Spleen (tissue), 11 donors: ENCODE results near the gene GOLGA6D. TPM values are rescaled to one million over a fixed set of nuclear protein-coding genes. Genes with fewer than 3 reads are reported as not detected.
"Not testable (repeated sequence)": the region's sequence is repeated elsewhere in the genome, so short reads cannot be mapped to it uniquely, and the experiment has no call there.

Source experiments
- DNase-seq: peaks from one replicate; pipeline ENCODE4 v3.0.0-alpha.2; 2020
- H3K27ac ChIP-seq, 8 donors: fragments of 200-600 bp; sonication (generic) in 7 of 8; 1 replicate in 4 of 8; 2 replicates in 4 of 8; pipeline versions ENCODE4 v1.5.0 to v1.8.0; 2016 to 2021; ENCODE audit warnings: inconsistent platforms in 4 of 8, mild to moderate bottlenecking in 4 of 8, moderate library complexity in 1 of 8
- H3K27me3 ChIP-seq, 7 donors: fragments of 200-600 bp; sonication (generic) in 6 of 7; replicated peaks in 1 of 7; 1 replicate in 4 of 7; 2 replicates in 3 of 7; pipeline versions ENCODE4 v1.5.0 to v1.8.0; 2016 to 2021; ENCODE audit warnings: inconsistent platforms in 3 of 7, mild to moderate bottlenecking in 1 of 7
- H3K36me3 ChIP-seq, 6 donors: fragments of 200-600 bp; sonication (generic) in 5 of 6; 1 replicate in 4 of 6; 2 replicates in 2 of 6; pipeline versions ENCODE4 v1.5.0 to v1.8.0; 2016 to 2021; ENCODE audit warnings: inconsistent platforms in 2 of 6
- H3K4me1 ChIP-seq, 6 donors: fragments of 200-600 bp; sonication (generic) in 5 of 6; 1 replicate in 3 of 6; 2 replicates in 3 of 6; pipeline versions ENCODE4 v1.5.0 to v1.8.0; 2016 to 2021; ENCODE audit warnings: inconsistent platforms in 3 of 6
- H3K4me3 ChIP-seq, 8 donors: fragments of 200-600 bp; sonication (generic) in 7 of 8; 1 replicate in 4 of 8; 2 replicates in 4 of 8; pipeline versions ENCODE4 v1.5.0 to v1.8.0; 2016 to 2021; ENCODE audit warnings: inconsistent platforms in 4 of 8, mild to moderate bottlenecking in 4 of 8, moderate library complexity in 2 of 8
- H3K9me3 ChIP-seq, 8 donors: fragments of 200-600 bp; sonication (generic) in 7 of 8; 1 replicate in 4 of 8; 2 replicates in 4 of 8; pipeline versions ENCODE4 v1.5.0 to v1.8.0; 2016 to 2021; ENCODE audit warnings: inconsistent platforms in 4 of 8
- CTCF ChIP-seq, 11 experiments: fragments of 200-600 bp in 7 of 11; fragments of 450-650 bp in 4 of 11; sonication (generic) in 4 of 11; IDR thresholded peaks in 8 of 11; conservative IDR thresholded peaks in 3 of 11; 1 replicate in 7 of 11; 2 replicates in 4 of 11; pipeline versions ENCODE4 v1.4.0 to v1.8.0; 2016 to 2021; ENCODE audit warnings: antibody characterized with exemption in 11 of 11, inconsistent platforms in 4 of 11, mild to moderate bottlenecking in 1 of 11
- POLR2A ChIP-seq, 3 donors: fragments of 450-650 bp; IDR thresholded peaks; one replicate each; pipeline ENCODE4 v1.5.1; 2017; ENCODE audit warnings: antibody characterized with exemption in 3 of 3, mild to moderate bottlenecking in 1 of 3
- POLR2AphosphoS5 ChIP-seq, 3 donors: sonication (generic); formaldehyde crosslinking; IDR thresholded peaks; one replicate each; pipeline ENCODE4 v1.5.1; 2017; ENCODE audit warnings: antibody characterized with exemption in 3 of 3
- WGBS, 5 donors: extraction: QIAGEN DNeasy Blood & Tissue Kit in 3 of 5; methylation state at CpG; one replicate each; pipeline versions ENCODE4 v1.1.5 to v1.1.7; 2013 to 2018; 5-methylcytosine and 5-hydroxymethylcytosine counted together
- intact Hi-C: fragments of 100-400 bp; cut with DNase I; formaldehyde crosslinking; loops from one replicate; pipeline ENCODE4 v1.15.0; 2023; ENCODE audit warnings: low total_unique reads
- polyA plus RNA-seq, 3 donors: library from polyadenylated mRNA; stranded (reverse); fragments of 200-250 nt; gene quantifications; one replicate each; pipeline ENCODE4 v1.2.1, GENCODE V29; 2013
- small RNA-seq, 4 donors: library from RNA; depleted of rRNA; stranded (forward); fragments of <200 nt; gene quantifications; one replicate each; pipeline ENCODE3, GENCODE V24; 2016
- total RNA-seq, 7 donors: library from RNA; depleted of rRNA in 3 of 7; stranded (reverse); fragments of >200 nt in 3 of 7; fragmentation: NEBNext Ultra II Directional in 4 of 7; extraction: Animal tissue kit (Norgen Biotek cat#: 25700) in 4 of 7; gene quantifications; one replicate each; pipeline versions ENCODE4 v1.1.0 to v1.2.1, GENCODE V29; 2016 to 2021
- donor health status: healthy with polysubstance abuse.
- donor health status: DM: no; HTN: no; CAD: no; lungs with moderate emphysema.
- donor health status: DM: no; HTN: no; CAD: no.
- donor health status: Bipolar disorder and iron deficiency.
- donor health status: healthy.
- donor health status: DM: no; HTN: no; CAD: no.
- donor health status: DM: yes; HTN: yes; CAD: no.

Gene GOLGA6D
- total and polyA plus RNA-seq, 10 donors: not detected

GRCh38 chr15:75342221-75342620 is 59.6 kb downstream of the GOLGA6D start:
- 87 to 95% (median 92%) methylated on average over 6 of the region's 6 CpGs for WGBS, 5 donors
- Histone ChIP-seq H3K27ac (no peak overlapping the region), H3K9me3 (no peaks in the 10 kb centered on the region), H3K36me3 (peaks cover 0 to 35% (median 19%) of the 10 kb centered on the region in 6 donors), H3K4me3 (no peak overlapping the region), H3K4me1 (peaks cover 0 to 34% (median 11%) of the 10 kb centered on the region in 6 donors), H3K27me3 (peaks cover 0 to 12% (median 0%) of the 10 kb centered on the region in 7 donors)
- intact Hi-C loops: no loop called here
- TF ChIP-seq POLR2A (IDR thresholded peaks at IDR 0.05) (no peak), POLR2AphosphoS5 (IDR thresholded peaks at IDR 0.05) (no peak), CTCF (IDR thresholded peaks at IDR 0.05 in 8 of 11, conservative IDR thresholded peaks at IDR 0.05 in 3 of 11) (no peak)
- DNase-seq: peak; percentile 19

GRCh38 chr15:75343953-75344352 is 61.3 kb downstream of the GOLGA6D start:
- peaks cover 0 to 30% (median 15%) of the 10 kb centered on the region in 6 donors for H3K36me3 ChIP-seq
- intact Hi-C loops: not testable (repeated sequence)
- peak; percentile 24 for DNase-seq

More at GRCh38 chr15:75343953-75344352, 61.3 kb downstream of the GOLGA6D start:
- H3K4me3 ChIP-seq, H3K27ac ChIP-seq, H3K9me3 ChIP-seq: not testable (repeated sequence)
- H3K27me3 ChIP-seq: peaks cover 0 to 29% (median 0%) of the 10 kb centered on the region in 7 donors
- 42 to 58% (median 52%) methylated on average over 8 of the region's 8 CpGs for WGBS, 5 donors
- H3K4me1 ChIP-seq: peaks cover under 1 to 46% (median 28%) of the 10 kb centered on the region in 6 donors

Small RNAs within 50 kb of the gene (small RNA-seq; reads per million reads assigned to genes)
- gene AC068338.1 (0 reads per million in 4 donors), gene RN7SL327P (0 reads per million in 4 donors), gene RN7SL489P (0 reads per million in 4 donors)

Other genes with a start within 250 kb of the GOLGA6D start
- gene C15orf39, start 81.0 kb upstream of the GOLGA6D start, total RNA-seq: 10 to 100 TPM; 56.0 to 70.2 (median 67.6) TPM
- 10 to 100 TPM in 1 of 3 donors, 1 to 10 TPM in 2; 6.9 to 19.3 (median 7.4) TPM for gene C15orf39, start 81.0 kb upstream of the GOLGA6D start, polyA plus RNA-seq
- gene GOLGA6C, start 24.5 kb upstream of the GOLGA6D start, total RNA-seq: not detected
- not detected for gene GOLGA6C, start 24.5 kb upstream of the GOLGA6D start, polyA plus RNA-seq
- gene COMMD4, start 53.2 kb downstream of the GOLGA6D start, total RNA-seq: 10 to 100 TPM; 47.0 to 80.4 (median 62.2) TPM
- 100 to 1,000 TPM in 1 of 3 donors, 10 to 100 TPM in 2; 73.9 to 116 (median 92.0) TPM for gene COMMD4, start 53.2 kb downstream of the GOLGA6D start, polyA plus RNA-seq
- 10 to 100 TPM; 27.5 to 68.1 (median 37.8) TPM for gene NEIL1, start 64.2 kb downstream of the GOLGA6D start, total RNA-seq
- 10 to 100 TPM; 45.7 to 60.2 (median 52.1) TPM for gene NEIL1, start 64.2 kb downstream of the GOLGA6D start, polyA plus RNA-seq
- 100 to 1,000 TPM; 183 to 384 (median 264) TPM for gene MAN2C1, start 85.8 kb downstream of the GOLGA6D start, total RNA-seq
- 100 to 1,000 TPM; 112 to 499 (median 448) TPM for gene MAN2C1, start 85.8 kb downstream of the GOLGA6D start, polyA plus RNA-seq
- 10 to 100 TPM; 64.5 to 90.2 (median 84.7) TPM for gene SIN3A, start 168.9 kb downstream of the GOLGA6D start, total RNA-seq
- gene SIN3A, start 168.9 kb downstream of the GOLGA6D start, polyA plus RNA-seq: 10 to 100 TPM in 1 of 3 donors, 1 to 10 TPM in 2; 8.2 to 12.5 (median 8.4) TPM